Natural killer cell (primary cell): ENCODE results near the gene C1orf167. TPM values are rescaled to one million over a fixed set of nuclear protein-coding genes. Genes with fewer than 3 reads are reported as not detected.

Source experiments
- ATAC-seq, 3 donors: fragments of 150-1000 bp in 2 of 3; fragments of 200-7000 bp in 1 of 3; cut with Tn5 transposase; 1 replicate in 1 of 3; 2 replicates in 2 of 3; pipeline ENCODE4 v1.10.0; 2021; ENCODE audit warnings: mild to moderate bottlenecking in 2 of 3, moderate library complexity in 2 of 3
- DNase-seq, 2 donors: peaks; one replicate each; pipeline versions ENCODE4 v3.0.0 to v3.0.0-alpha.2; 2013 to 2021; ENCODE audit warnings: mixed read lengths in 1 of 2
- H3K27ac ChIP-seq: one replicate; pipeline ENCODE4 v1.5.1; 2013; ENCODE audit warnings: mild to moderate bottlenecking, low read length
- H3K27me3 ChIP-seq: one replicate; pipeline ENCODE4 v1.6.1; 2013; ENCODE audit warnings: low read length; ENCODE audit not compliant: control insufficient read depth, insufficient read depth
- H3K36me3 ChIP-seq: one replicate; pipeline ENCODE4 v1.6.1; 2013; ENCODE audit warnings: low read length; ENCODE audit not compliant: control insufficient read depth, insufficient read depth
- H3K4me1 ChIP-seq: one replicate; pipeline ENCODE4 v1.6.1; 2013; ENCODE audit warnings: low read length; ENCODE audit not compliant: control insufficient read depth, insufficient read depth
- H3K4me3 ChIP-seq: one replicate; pipeline ENCODE4 v1.5.1; 2013; ENCODE audit warnings: low read length
- H3K9me3 ChIP-seq: one replicate; pipeline ENCODE4 v1.6.1; 2013; ENCODE audit warnings: low read length; ENCODE audit not compliant: control insufficient read depth, insufficient read depth
- H3K27ac Mint-ChIP-seq, 2 donors: one replicate each; pipeline ENCODE4 v1.8.0; 2022; ENCODE audit warnings: mild to moderate bottlenecking in 2 of 2, mixed read lengths in 2 of 2, moderate library complexity in 1 of 2
- H3K27me3 Mint-ChIP-seq, 2 donors: one replicate each; pipeline ENCODE4 v1.8.0; 2022; ENCODE audit warnings: low read depth in 2 of 2, mixed read lengths in 2 of 2
- H3K36me3 Mint-ChIP-seq: one replicate; pipeline ENCODE4 v1.8.0; 2022; ENCODE audit warnings: mixed read lengths
- H3K4me1 Mint-ChIP-seq, 2 donors: one replicate each; pipeline ENCODE4 v1.8.0; 2022; ENCODE audit warnings: mixed read lengths in 2 of 2
- H3K4me3 Mint-ChIP-seq: one replicate; pipeline ENCODE4 v1.8.0; 2022; ENCODE audit warnings: mild to moderate bottlenecking, moderate library complexity, mixed read lengths
- H3K9me3 Mint-ChIP-seq, 2 donors: one replicate each; pipeline ENCODE4 v1.8.0; 2022; ENCODE audit warnings: mixed read lengths in 2 of 2
- CTCF ChIP-seq: fragments of 200-600 bp; IDR thresholded peaks from one replicate; pipeline ENCODE4 v1.8.0; 2022; ENCODE audit warnings: antibody characterized with exemption
- WGBS: methylation state at CpG from one replicate; pipeline ENCODE4 v1.1.7; 2013; ENCODE audit warnings: missing lambda C conversion rate; ENCODE audit not compliant: insufficient coverage; 5-methylcytosine and 5-hydroxymethylcytosine counted together
- intact Hi-C: fragments of 100-400 bp; cut with micrococcal nuclease; formaldehyde crosslinking; loops from one replicate; pipeline ENCODE4 v1.14.2; 2022
- total RNA-seq, 4 donors: library from RNA; stranded (reverse); fragments of 120-200 nt in 1 of 4; gene quantifications; one replicate each; pipeline versions ENCODE4 v1.2.3 to v1.2.4, GENCODE V29; 2013 to 2022

C1orf167 gene
- total RNA-seq, 3 donors from 2014 or later (not counting 1 experiment from before 2014, with no cell fraction given), result 0.15 TPM; not detected in 2

- no peaks in the 10 kb centered on the region for H3K9me3 Mint-ChIP-seq
- no peak overlapping the region for H3K27ac ChIP-seq
These were observed 34.9 kb upstream of the C1orf167 start for GRCh38 chr1:11727119-11727518.

GRCh38 chr1:11728126-11728806 is 33.7 kb upstream of the C1orf167 start:
- TF ChIP-seq CTCF, result no peak
- Histone ChIP-seq H3K9me3 (no peaks in the 10 kb centered on the region), H3K4me3 (no peak overlapping the region), H3K27ac (no peak overlapping the region), H3K27me3 (no peaks in the 10 kb centered on the region), H3K36me3 (no peaks in the 10 kb centered on the region), H3K4me1 (peaks cover 62% of the 10 kb centered on the region)
- 97% methylated on average over 4 of the region's 4 CpGs for WGBS
- H3K36me3 Mint-ChIP-seq, result no peaks in the 10 kb centered on the region
- DNase-seq (no peak), ATAC-seq (no peak)
- H3K27ac Mint-ChIP-seq, result no peak overlapping the region
- no peak overlapping the region for H3K4me3 Mint-ChIP-seq
- intact Hi-C loops, result loop anchor here (10.0 kb wide), 1 partner anchor 693 kb away; no protein-coding TSS in a partner anchor
- H3K27me3 Mint-ChIP-seq, result no peaks in the 10 kb centered on the region
- no peaks in the 10 kb centered on the region for H3K9me3 Mint-ChIP-seq
- H3K4me1 Mint-ChIP-seq, result peaks cover 40 to 43% of the 10 kb centered on the region in 2 donors

More at GRCh38 chr1:11727119-11727518, 34.9 kb upstream of the C1orf167 start:
- Histone ChIP-seq H3K9me3 (no peaks in the 10 kb centered on the region), H3K4me3 (no peak overlapping the region), H3K4me1 (peaks cover 52% of the 10 kb centered on the region), H3K27me3 (no peaks in the 10 kb centered on the region), H3K36me3 (no peaks in the 10 kb centered on the region)
- H3K27ac Mint-ChIP-seq, result no peak overlapping the region
- no peak overlapping the region for H3K4me3 Mint-ChIP-seq
- DNase-seq (no peak), ATAC-seq (no peak)
- H3K27me3 Mint-ChIP-seq, result no peaks in the 10 kb centered on the region
- no peaks in the 10 kb centered on the region for H3K36me3 Mint-ChIP-seq
- 96% methylated on average over 4 of the region's 4 CpGs for WGBS
- H3K4me1 Mint-ChIP-seq, result peaks cover 36 to 37% of the 10 kb centered on the region in 2 donors
- intact Hi-C loops, result loop anchor here (10.0 kb wide), 1 partner anchor 692 kb away; no protein-coding TSS in a partner anchor
- TF ChIP-seq CTCF, result no peak

- no peak for DNase-seq
- no peak overlapping the region for H3K4me3 ChIP-seq
- intact Hi-C loops, result loop anchor here (10.0 kb wide), 1 partner anchor 694 kb away; no protein-coding TSS in a partner anchor
- Mint-ChIP-seq H3K27ac (peak overlapping the region; percentile 88 to 95), H3K27me3 (no peaks in the 10 kb centered on the region), H3K4me3 (peak overlapping the region; percentile 91), H3K4me1 (peaks cover 41 to 44% of the 10 kb centered on the region in 2 donors), H3K36me3 (no peaks in the 10 kb centered on the region), H3K9me3 (no peaks in the 10 kb centered on the region)
- no peaks in the 10 kb centered on the region for H3K27me3 ChIP-seq
- no peaks in the 10 kb centered on the region for H3K9me3 ChIP-seq
- WGBS, result 91% methylated on average over 11 of the region's 11 CpGs
- no peak for TF ChIP-seq CTCF
- H3K27ac ChIP-seq, result peak overlapping the region; percentile 59
- no peak for ATAC-seq
- peaks cover 62% of the 10 kb centered on the region for H3K4me1 ChIP-seq
- H3K36me3 ChIP-seq, result no peaks in the 10 kb centered on the region
These were observed 32.9 kb upstream of the C1orf167 start for GRCh38 chr1:11729155-11729497.
